ENCODE measurements around the gene SNURF. TPM values are rescaled to one million over a fixed set of nuclear protein-coding genes. Genes with fewer than 3 reads are reported as not detected.

SNURF gene
- total RNA-seq, 1 experiment from 2014 or later = 26.0 TPM

DNA sequence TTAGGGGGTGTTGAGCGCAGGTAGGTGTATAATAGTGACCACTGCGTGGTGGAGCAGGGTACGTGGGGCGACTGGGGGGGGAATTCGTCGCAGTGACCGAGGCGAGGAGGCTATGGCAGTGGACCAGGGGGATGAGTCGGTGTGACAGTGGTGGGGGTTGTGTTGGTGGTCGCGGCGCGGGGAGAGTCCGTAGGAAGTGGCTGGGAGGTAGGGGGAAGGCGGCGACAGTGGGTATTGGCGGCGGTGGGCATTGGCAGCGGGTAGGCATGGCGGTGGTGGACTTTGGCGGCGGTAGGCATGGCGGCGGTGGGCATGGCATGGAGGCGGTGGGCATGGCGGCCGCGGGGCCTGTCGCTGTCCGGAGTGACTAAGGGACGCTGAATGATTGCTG is 739 bp downstream of the SNURF start:
- BruUV-seq (replicated peaks) = no TSS peak
- H3K36me3 ChIP-seq (ENCODE audit: insufficient read depth, low read length, poor library complexity, severe bottlenecking) = no peaks in the 10 kb centered on the region
- H3K27ac ChIP-seq (ENCODE audit: low read depth, low read length, poor library complexity, severe bottlenecking) = peak overlapping the region; percentile 74
- H3K27me3 ChIP-seq (replicated peaks; ENCODE audit: insufficient read depth, low read depth, low read length, poor library complexity) = no peaks in the 10 kb centered on the region
- peak; percentile 1 for DNase-seq (ENCODE audit: low spot score)
- ChIA-PET CTCF (no interaction called here), POLR2A (ENCODE audit: low non-redundant PET) (no interaction called here)
- intact Hi-C loops (cut with micrococcal nuclease; ENCODE audit: unreplicated experiment) = loop anchor here (10.0 kb wide), 1 partner anchor 89 kb away; no protein-coding TSS in a partner anchor
- H3K4me1 ChIP-seq (ENCODE audit: insufficient read depth, low read length, poor library complexity, severe bottlenecking) = no peaks in the 10 kb centered on the region
- TF ChIP-seq CTCF (conservative IDR thresholded peaks at IDR 0.05; ENCODE audit: low read depth, low read length) (no peak), EZH2 (IDR thresholded peaks at IDR 0.05; ENCODE audit: borderline replicate concordance, low read depth, low read length, poor library complexity, severe bottlenecking) (no peak)
- H3K4me3 ChIP-seq (ENCODE audit: low read depth, low read length, poor library complexity, severe bottlenecking) = peak overlapping the region; percentile 82
- H3K9me3 ChIP-seq (ENCODE audit: low read depth, low read length, poor library complexity, severe bottlenecking) = peaks cover 8% of the 10 kb centered on the region

- peak overlapping the region; percentile 74 for H3K27ac ChIP-seq (ENCODE audit: low read depth, low read length, poor library complexity, severe bottlenecking)
- CTCF ChIA-PET = no interaction called here
Observed at GRCh38 chr15:24956111-24956838, 1.5 kb downstream of the SNURF start.

DNA sequence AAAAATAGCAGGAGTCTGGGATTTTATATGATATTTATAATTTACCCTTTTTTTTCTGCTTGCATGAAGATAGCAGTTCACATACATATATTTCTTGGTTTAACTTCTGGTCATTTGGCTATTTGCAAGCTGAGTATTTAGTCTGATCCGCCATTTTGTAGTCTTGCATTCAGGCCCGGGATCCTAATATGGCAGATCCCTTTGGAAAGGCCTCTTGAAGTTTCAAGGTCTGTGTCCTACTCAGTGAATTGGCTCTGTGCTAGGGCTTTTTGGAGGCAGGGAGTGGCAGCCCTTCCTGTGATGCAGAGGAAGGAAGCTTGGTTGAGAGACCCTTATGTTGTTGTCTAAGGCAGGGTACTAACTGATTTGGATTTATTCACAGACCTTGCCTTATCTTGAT is 2.9 kb downstream of the SNURF start:
- no peak overlapping the region for H3K27ac ChIP-seq (ENCODE audit: low read depth, low read length, poor library complexity, severe bottlenecking)
- DNase-seq (ENCODE audit: low spot score) = no peak
- peaks cover 13% of the 10 kb centered on the region for H3K9me3 ChIP-seq (ENCODE audit: low read depth, low read length, poor library complexity, severe bottlenecking)
- CTCF ChIA-PET = no interaction called here
- no peak overlapping the region for H3K4me3 ChIP-seq (ENCODE audit: low read depth, low read length, poor library complexity, severe bottlenecking)
- POLR2A ChIA-PET (ENCODE audit: low non-redundant PET) = no interaction called here
- BruUV-seq (replicated peaks) = TSS peak; percentile 13
- H3K36me3 ChIP-seq (ENCODE audit: insufficient read depth, low read length, poor library complexity, severe bottlenecking) = peaks cover 8% of the 10 kb centered on the region
- H3K27me3 ChIP-seq (replicated peaks; ENCODE audit: insufficient read depth, low read depth, low read length, poor library complexity) = no peaks in the 10 kb centered on the region
- TF ChIP-seq EZH2 (IDR thresholded peaks at IDR 0.05; ENCODE audit: borderline replicate concordance, low read depth, low read length, poor library complexity, severe bottlenecking) = no peak
- TF ChIP-seq CTCF (conservative IDR thresholded peaks at IDR 0.05; ENCODE audit: low read depth, low read length) = no peak
- H3K4me1 ChIP-seq (ENCODE audit: insufficient read depth, low read length, poor library complexity, severe bottlenecking) = no peaks in the 10 kb centered on the region
- intact Hi-C loops (cut with micrococcal nuclease; ENCODE audit: unreplicated experiment) = loop anchor here (10.0 kb wide), 1 partner anchor 87 kb away; no protein-coding TSS in a partner anchor

More at GRCh38 chr15:24956111-24956838, 1.5 kb downstream of the SNURF start:
- intact Hi-C loops (cut with micrococcal nuclease; ENCODE audit: unreplicated experiment) = loop anchor here (10.0 kb wide), 1 partner anchor 89 kb away; no protein-coding TSS in a partner anchor
- no TSS peak for BruUV-seq (replicated peaks)
- Histone ChIP-seq H3K4me1 (ENCODE audit: insufficient read depth, low read length, poor library complexity, severe bottlenecking) (no peaks in the 10 kb centered on the region), H3K4me3 (ENCODE audit: low read depth, low read length, poor library complexity, severe bottlenecking) (peak overlapping the region; percentile 82), H3K36me3 (ENCODE audit: insufficient read depth, low read length, poor library complexity, severe bottlenecking) (no peaks in the 10 kb centered on the region), H3K9me3 (ENCODE audit: low read depth, low read length, poor library complexity, severe bottlenecking) (peaks cover 13% of the 10 kb centered on the region), H3K27me3 (replicated peaks; ENCODE audit: insufficient read depth, low read depth, low read length, poor library complexity) (no peaks in the 10 kb centered on the region)
- DNase-seq (ENCODE audit: low spot score) = peak; percentile 78
- POLR2A ChIA-PET (ENCODE audit: low non-redundant PET) = no interaction called here
- no peak for TF ChIP-seq EZH2 (IDR thresholded peaks at IDR 0.05; ENCODE audit: borderline replicate concordance, low read depth, low read length, poor library complexity, severe bottlenecking)

All from A673 (cell line).